Measurements from ENCODE around the gene GBE1.

The GBE1 gene

DNA sequence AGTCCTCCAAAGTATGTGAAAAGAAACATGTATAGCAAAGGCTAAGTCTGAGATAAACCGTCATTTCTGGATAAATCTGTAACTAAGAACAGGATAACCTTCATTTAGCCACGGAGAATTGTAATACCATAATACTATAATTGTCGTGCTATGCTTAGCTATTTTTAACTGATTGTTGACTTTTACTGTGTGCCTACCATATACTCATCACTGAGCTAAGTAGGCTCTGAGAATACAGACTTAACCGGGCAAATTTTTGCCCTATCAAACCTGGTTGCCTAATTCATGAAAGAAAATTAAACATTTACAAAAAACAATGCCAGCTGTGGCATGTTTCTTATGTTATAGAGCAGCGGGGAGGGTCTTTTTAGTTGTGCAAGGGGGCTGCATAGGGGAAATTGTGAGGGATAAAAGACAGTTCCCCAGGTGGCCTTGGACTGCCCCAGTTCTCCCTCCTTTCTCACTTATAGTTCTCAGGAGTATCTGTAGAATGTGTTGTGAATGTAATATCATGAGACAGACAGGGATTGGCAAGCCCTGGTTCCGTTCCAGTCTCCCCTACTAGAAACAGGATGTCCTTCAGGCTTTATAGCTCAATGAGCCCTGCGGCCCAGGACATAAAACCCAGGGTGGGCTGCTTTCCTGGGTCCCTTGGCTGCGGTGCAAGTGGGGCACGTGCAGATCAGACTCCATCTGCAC, 318.5 kb downstream of the GBE1 start:
- ChIA-PET CTCF (no interaction called here), POLR2A (no interaction called here)
- no peak for TF ChIP-seq CTCF (IDR thresholded peaks at IDR 0.05; ENCODE audit: insufficient read depth, low read length, missing control alignments)
- DNase-seq (ENCODE audit: low read depth, low spot score): no peak
- no peak overlapping the region for H3K4me3 ChIP-seq (ENCODE audit: low read depth, low read length)

DNA sequence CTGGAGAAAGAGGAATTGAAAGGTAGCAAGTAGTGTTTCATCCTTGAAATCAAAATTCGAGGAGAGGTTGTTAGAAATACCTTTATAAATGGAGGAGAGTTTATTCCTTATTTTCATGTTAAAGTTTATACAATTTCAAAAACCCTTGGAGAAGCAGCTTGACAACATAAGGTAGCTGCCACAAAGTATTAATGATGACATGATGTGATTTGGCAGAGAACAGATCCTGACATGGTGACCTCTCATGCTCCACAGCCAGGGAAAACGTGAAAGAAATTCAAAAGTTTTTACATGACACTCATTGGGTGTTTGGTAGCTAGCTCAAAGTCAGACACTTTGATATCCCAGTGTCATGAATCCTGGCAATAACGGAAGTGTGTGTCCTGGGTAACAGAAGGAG, 320.8 kb downstream of the GBE1 start:
- ChIA-PET POLR2A (no interaction called here), CTCF (no interaction called here)
- DNase-seq (ENCODE audit: low read depth, low spot score): no peak
- TF ChIP-seq CTCF (IDR thresholded peaks at IDR 0.05; ENCODE audit: insufficient read depth, low read length, missing control alignments): no peak
- no peak overlapping the region for H3K4me3 ChIP-seq (ENCODE audit: low read depth, low read length)
